GM15510 (cell line): ENCODE results near the gene SLC35F1.

Source experiments
- POLR2A ChIP-seq: IDR thresholded peaks from 3 replicates; pipeline ENCODE4 v1.6.1; 2011; ENCODE audit warnings: borderline replicate concordance; ENCODE audit not compliant: insufficient read length; ENCODE audit errors: extremely low read depth

The SLC35F1 gene

DNA sequence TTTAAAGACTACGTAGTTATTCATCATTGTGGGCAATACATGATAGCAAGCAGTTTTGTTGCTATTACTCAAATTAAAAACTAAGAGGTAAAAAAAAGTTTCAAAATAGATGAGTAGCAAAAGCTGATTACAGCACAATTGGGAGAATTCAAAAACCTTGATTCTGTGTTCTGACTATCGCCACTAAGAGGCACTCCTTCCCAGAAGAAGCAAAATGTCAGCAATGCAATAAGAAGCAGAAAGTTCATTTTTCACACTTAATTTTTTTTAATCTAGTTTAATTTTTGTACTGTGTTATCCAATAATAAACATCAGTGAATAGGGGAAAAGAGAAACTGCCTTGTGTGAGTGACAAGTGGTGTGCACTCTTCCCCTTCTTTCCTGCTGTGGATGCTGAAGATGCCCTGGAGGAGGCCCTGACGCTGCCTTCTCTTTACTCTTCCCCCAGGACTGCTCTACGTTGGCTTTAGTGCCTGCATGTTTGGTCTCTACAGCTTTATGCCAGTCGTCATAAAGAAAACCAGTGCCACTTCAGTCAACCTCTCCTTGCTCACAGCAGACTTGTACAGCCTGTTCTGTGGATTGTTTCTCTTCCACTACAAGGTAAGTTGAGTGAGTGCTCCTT lies 377.8 kb downstream of the SLC35F1 start:
- no peak for TF ChIP-seq POLR2A

- TF ChIP-seq POLR2A = no peak
Observed at GRCh38 chr6:118285791-118286190, 378.7 kb downstream of the SLC35F1 start.

GRCh38 chr6:118288355-118289124 lies 381.5 kb downstream of the SLC35F1 start:
- no peak for TF ChIP-seq POLR2A

DNA sequence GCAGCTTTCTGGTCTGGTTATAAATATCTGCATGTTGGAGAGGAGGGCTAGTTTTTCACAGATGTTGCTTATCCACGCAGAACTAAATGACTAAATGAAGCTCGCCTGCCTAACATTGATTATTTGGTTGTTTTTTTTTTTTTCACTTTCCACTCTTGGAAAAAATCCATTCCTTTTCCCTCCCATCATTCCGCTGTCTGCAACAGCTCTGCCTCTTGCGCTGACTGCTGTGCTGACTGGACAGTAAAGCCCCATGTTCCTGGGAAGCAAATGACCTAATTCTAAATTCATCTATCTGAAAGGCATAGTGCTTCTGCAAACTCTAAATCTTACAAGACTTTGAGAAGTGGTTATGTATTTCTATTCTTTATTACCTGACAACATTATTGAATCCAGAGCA lies 385.5 kb downstream of the SLC35F1 start:
- no peak for TF ChIP-seq POLR2A

DNA sequence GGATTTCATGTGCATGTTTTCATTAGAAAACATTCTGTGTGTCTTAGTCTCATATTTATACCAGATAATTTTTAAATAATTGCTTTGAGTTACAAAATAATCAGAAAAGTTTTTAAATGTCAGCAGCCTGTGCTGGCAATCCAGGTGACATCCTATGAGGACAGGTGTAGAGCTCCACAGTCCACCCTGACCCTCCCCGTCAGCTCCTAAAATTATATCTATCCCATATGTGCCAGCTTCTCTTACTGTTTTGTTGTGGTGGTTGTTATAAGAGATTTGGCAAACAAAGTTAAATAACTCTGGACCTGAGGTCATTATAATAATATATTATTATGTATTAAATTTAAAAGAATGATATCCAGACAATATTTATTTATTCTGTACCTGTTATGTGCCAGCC lies 387.8 kb downstream of the SLC35F1 start:
- no peak for TF ChIP-seq POLR2A

DNA sequence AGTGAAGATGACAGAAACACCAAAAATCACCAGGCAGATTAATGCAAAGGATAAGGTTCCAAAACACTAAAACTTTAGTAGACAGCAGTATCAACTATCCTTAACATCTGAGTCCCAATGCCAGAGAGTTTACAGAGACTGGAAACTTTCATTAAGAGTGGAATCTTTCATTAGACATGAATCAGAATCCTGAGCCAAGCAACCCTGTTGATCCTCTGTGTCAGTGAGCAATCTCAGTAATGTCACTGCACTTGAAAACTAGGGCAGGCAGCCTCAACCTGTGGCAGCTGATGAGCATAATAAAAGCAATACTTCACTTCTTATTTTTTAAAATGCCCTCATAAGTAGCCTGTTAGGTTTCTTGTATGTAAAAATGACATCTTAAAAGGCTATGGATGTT lies 388.3 kb downstream of the SLC35F1 start:
- TF ChIP-seq POLR2A = no peak

DNA sequence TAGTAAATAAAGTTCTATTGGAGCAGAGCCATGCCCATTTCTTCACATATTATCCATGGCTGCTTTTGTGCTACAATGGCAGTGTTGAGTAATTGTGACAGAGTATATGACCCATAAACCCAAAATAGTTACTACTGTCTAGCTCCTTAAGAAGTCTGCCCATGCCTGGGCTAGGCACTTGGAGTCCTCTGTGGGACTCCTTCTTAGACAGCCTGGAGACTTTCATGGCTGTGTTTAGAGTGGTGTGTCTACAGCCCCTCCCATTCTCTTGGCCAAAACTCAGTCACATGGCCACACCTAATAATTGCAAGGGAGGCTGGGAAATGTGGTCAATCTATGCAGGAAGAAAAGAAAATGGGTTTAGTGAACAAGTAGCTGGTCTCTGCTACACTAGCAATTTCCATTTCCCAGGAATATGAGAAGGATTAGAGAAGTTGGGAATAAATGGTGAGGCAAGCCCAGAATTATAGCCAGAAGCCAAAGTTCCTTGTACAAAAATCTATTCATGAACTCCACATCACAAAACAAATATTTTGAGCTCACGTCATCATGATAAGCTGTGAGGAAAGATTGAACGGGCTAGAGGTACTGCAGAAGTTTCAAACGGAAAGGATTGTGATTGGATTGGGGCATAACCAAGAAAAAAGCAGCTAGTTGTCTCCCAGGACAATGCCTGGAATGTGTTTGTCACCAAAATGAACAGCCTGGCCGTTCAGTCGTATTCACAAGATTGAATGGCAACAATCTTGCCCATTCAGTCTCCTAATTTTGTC lies 389.3 kb downstream of the SLC35F1 start:
- TF ChIP-seq POLR2A = no peak

GRCh38 chr6:118297821-118298220 lies 390.8 kb downstream of the SLC35F1 start:
- no peak for TF ChIP-seq POLR2A

DNA sequence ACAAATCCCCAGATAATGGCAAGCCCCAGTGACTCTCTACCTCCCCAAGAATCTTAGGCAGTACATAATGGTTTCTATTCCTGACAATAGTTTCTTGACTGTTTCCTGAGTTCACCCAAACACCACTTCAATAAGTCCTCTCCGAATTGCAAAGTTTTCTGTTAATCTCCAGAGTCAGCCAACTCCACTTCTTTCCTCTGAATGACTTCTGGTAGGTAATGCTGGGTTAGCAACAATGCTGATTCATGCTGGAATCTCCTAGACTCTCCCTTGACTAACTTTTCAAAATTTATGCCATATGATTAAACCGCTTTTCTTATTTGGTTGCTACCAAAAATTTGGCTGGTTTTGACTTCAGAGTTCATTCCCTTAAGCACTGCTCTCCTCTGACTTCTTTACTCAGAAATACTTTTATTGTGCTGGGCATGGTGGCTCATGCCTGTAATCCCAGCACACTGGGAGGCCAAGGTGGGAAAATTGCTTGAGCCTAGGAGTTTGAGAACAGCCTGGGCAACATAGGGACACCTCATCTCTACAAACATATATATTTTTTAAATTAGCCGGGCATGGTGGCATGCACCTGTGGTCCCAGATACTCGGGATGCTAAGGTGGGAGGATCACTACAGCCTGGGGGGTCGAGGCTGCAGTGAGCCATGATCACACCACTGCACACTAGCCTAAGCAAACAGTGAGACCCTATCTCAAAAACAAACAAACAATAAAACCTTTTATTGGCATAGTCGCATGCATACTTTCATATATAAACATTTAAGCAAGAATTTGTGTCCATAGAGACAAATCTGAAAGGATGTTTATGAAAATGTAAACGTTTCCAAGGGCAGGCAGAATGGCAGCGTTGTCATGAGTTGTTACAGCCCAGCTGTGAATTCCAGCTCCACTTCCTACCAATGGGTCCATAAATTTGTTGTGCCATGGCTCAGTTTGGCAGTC lies 391.7 kb downstream of the SLC35F1 start:
- no peak for TF ChIP-seq POLR2A

- no peak for TF ChIP-seq POLR2A
Observed at GRCh38 chr6:118299457-118299856, 392.4 kb downstream of the SLC35F1 start.

DNA sequence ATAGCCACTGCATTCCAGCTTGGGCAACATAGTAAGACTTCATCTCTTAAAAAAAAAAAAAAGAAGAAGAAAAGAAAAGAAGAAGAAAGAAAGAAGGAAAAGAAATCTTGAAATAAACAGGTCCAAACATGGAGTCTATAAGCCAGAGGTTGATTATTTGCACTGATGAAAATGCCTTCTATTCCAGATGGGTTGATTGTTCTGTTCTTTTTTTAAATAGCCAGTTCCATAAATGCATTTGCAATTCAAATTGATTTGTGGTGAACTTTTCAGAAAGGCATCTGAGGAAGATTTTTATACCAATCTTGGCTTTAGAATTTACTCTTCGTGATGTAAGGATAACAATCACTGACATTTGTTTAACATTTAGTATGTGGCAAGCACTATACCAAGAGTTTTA lies 397.3 kb downstream of the SLC35F1 start:
- no peak for TF ChIP-seq POLR2A

DNA sequence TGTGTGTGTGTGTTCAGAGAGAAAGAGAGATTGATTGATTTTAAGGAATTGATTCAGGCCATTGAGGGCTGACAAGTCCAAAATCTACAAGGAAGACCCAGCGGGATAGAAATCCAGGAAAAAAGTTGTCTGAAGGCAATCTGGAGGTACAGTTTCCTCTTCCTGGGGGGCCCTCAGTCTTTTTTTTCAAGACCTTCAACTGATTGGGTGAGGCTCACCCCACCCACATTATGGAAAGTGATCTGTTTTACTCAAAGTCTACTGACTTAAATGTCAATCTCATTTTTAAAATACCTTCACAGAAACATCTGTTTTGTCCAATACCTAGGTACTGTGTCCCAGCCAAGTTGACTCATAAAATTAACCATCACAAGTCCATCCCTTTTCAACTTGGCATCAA lies 398.0 kb downstream of the SLC35F1 start:
- no peak for TF ChIP-seq POLR2A

DNA sequence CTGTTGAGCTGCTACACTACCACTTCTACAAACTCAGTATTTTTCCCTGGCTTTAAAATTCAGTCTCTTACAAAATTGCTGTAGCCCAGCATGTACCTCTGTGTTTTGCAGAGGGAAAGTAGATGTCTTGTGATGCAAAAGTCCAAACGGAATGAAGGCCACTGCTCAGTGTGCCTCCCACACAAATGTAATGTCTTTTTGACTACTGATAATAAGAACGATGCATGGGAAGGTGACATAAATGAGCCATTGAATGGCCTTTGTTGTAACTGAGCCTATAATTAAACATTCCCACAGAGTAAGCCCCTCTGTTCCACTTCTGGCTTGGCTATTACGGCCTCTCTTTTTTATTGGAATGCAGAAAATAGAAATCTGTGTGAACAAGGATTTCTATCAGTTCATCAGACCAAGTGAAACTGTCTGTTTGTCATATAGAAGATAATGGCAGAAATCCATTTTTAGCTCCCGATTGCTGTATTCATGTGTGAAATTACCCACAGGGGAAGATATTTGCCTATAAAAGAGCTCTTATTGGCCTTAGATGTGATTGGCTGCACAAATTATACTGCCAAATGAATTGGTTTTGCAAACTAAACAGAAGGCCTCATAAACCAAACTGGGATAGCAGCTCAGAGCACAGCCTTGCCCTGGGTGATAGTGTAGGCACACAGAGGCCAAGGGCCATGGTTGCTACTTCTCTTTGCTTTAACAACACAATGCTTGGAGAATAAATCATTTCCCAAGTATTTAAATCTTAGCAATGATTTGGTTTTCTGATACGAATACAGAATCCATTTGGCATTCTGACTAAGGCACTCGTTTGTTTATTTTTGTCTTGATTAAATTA lies 399.6 kb downstream of the SLC35F1 start:
- TF ChIP-seq POLR2A = no peak

DNA sequence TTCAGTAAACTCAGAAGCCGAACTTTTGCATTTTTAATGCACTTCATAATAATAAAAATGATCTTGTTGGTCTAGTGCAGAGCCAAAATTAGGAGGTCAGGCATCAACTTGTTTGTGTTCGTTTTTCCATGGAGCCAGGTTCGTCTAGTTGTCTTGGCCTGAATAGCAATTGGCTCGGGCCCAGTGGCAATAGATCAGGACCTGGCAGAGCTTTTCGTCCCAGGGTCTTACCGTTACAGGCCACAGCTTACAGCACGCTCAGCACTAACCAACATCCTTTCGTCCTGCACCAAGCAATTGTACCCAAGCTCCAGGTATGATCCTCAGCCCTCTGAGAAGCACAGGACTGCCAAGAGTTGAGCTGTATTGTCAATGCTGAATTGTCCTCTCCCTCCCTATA lies 400.5 kb downstream of the SLC35F1 start:
- TF ChIP-seq POLR2A = no peak

DNA sequence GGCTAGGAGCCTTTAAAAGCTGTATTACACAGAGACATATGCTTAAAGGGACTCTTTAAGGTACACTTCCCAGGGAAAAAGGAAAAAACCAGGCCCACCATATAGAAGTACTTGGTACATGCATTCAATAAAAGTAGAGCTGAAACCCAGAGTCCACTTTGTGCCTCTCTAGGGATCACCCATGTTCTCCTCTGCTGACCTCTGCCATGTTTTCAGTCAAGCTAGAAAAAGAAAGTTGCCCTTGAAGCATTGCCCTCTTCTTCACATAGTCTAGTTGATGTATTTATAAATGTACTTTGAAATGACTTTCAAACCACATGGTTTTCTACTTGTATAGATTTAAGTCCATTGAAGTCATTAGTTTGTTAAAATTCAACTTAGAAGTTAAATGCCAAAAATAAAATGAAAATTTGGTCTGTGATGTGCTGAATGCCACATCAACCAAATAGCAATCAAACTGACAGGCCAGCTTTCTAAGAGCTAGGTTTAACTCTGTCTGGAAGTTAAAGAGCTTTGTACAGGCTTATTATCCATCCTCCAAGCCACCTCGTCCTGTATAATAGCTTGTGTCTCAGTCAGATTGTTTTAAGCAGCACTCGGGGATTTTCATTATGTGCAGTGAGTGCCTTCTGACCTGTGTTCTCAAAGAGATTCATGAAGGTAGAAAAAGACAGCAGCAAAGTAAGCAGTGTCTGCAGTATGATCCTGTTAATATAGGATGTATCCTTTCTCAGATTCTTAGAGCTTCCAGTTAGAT lies 402.5 kb downstream of the SLC35F1 start:
- no peak for TF ChIP-seq POLR2A
